Measurements from ENCODE around the gene SPATA32.

DNA sequence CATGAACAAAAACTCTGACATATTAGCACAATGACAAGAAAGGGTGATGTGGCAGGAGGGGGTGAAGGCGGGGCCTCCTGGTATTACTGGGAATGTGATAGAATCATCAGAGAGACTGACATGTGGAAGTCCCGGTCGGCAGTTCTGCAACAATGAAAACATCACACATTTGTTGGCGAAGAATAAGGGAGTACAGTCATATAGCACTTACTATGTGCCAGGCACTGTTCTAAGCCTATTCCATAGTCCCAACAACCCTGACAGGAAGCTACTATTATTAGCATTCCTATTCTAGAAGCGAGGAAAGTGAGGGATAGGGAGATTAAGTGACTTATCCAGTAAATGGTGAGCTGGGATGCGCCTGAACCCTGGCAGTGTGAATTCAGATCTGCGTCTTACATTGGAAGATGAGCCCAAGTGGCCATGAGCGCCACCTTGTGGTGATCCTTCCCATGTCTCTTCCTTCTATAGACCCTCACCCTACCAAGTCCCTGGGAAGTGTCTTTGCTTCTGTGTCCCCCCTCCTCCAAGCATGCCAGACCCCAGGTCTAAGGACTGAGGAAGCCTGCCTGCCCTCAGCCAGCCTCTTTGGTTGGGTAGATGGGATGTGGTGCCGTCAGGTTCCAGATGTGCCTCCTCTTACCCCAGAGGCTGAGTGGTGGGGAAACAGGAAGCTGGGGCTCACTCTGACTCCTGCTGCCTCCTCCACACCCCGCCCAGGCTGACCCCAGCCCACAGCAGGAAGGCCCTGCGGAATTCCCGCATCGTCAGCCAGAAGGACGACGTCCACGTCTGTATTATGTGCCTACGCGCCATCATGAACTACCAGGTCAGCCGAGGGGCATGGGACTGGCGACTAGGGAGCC, 26.2 kb downstream of the SPATA32 start:
- TF ChIP-seq, protein P1, sequence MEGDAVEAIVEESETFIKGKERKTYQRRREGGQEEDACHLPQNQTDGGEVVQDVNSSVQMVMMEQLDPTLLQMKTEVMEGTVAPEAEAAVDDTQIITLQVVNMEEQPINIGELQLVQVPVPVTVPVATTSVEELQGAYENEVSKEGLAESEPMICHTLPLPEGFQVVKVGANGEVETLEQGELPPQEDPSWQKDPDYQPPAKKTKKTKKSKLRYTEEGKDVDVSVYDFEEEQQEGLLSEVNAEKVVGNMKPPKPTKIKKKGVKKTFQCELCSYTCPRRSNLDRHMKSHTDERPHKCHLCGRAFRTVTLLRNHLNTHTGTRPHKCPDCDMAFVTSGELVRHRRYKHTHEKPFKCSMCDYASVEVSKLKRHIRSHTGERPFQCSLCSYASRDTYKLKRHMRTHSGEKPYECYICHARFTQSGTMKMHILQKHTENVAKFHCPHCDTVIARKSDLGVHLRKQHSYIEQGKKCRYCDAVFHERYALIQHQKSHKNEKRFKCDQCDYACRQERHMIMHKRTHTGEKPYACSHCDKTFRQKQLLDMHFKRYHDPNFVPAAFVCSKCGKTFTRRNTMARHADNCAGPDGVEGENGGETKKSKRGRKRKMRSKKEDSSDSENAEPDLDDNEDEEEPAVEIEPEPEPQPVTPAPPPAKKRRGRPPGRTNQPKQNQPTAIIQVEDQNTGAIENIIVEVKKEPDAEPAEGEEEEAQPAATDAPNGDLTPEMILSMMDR (IDR thresholded peaks at IDR 0.05): peak; percentile 63 to 77 (median 74)
- TF ChIP-seq POLR2A (IDR thresholded peaks at IDR 0.05): no peak
